ENCODE measurements around the gene FAM98A. TPM values are rescaled to one million over a fixed set of nuclear protein-coding genes. Genes with fewer than 3 reads are reported as not detected.
A peak's percentile ranks its signal among the peaks of the same experiment; 100 is the strongest.

FAM98A gene
- total RNA-seq, 2 donors from 2014 or later = 32.0 to 40.1 TPM

DNA sequence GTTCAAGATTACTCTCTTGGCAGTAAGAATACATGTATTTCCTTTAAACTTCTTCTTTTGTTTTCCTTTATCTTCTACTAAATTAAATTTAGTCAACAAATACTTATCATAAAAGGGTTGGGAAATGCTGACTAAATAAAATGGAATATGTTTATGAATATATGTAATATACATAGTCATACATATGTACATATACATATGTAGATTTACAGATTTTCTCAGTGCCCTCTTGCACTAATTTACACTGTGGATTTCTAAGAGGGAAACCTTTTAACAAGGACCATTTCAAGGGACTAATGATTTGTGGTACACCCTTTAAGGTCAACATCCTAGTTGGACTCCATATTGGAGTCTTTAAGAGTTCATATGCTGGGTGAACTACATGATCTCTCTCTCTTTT is 37.2 kb downstream of the FAM98A start:
- no peak for DNase-seq (ENCODE audit: low spot score)
- TF ChIP-seq, protein P1, sequence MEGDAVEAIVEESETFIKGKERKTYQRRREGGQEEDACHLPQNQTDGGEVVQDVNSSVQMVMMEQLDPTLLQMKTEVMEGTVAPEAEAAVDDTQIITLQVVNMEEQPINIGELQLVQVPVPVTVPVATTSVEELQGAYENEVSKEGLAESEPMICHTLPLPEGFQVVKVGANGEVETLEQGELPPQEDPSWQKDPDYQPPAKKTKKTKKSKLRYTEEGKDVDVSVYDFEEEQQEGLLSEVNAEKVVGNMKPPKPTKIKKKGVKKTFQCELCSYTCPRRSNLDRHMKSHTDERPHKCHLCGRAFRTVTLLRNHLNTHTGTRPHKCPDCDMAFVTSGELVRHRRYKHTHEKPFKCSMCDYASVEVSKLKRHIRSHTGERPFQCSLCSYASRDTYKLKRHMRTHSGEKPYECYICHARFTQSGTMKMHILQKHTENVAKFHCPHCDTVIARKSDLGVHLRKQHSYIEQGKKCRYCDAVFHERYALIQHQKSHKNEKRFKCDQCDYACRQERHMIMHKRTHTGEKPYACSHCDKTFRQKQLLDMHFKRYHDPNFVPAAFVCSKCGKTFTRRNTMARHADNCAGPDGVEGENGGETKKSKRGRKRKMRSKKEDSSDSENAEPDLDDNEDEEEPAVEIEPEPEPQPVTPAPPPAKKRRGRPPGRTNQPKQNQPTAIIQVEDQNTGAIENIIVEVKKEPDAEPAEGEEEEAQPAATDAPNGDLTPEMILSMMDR (IDR thresholded peaks at IDR 0.05) = no peak
- peaks cover 37% of the 10 kb centered on the region for H3K36me3 ChIP-seq
- H3K9me3 ChIP-seq = no peaks in the 10 kb centered on the region
- H3K27ac ChIP-seq = no peak overlapping the region
- H3K4me3 ChIP-seq = no peak overlapping the region
- H3K4me1 ChIP-seq = peaks cover 0 to 18% of the 10 kb centered on the region in 2 donors
- no peaks in the 10 kb centered on the region for H3K27me3 ChIP-seq

DNA sequence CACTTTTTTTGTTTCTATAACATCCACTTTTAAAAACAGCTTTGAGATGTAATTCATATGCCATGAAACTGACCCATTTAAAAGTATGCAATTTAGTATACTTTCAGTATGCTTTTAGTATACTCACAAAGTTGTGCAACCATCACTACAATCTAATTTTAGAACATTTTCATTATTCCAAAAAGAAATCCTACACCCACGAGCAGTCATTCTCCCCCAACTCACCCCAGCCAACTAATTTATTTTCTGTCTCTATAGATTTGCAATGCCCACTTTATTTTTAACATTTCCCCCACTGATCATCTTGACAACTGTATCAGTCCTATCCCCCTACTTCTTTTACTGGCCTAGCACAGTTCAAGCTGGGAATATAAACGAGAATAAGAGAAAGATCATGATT is 39.1 kb downstream of the FAM98A start:
- H3K4me3 ChIP-seq = no peak overlapping the region
- H3K27ac ChIP-seq = no peak overlapping the region
- DNase-seq (ENCODE audit: low spot score) = no peak
- peaks cover 0 to 26% of the 10 kb centered on the region in 2 donors for H3K4me1 ChIP-seq
- no peaks in the 10 kb centered on the region for H3K27me3 ChIP-seq
- H3K9me3 ChIP-seq = no peaks in the 10 kb centered on the region
- peaks cover 33% of the 10 kb centered on the region for H3K36me3 ChIP-seq
- TF ChIP-seq, protein P1 (IDR thresholded peaks at IDR 0.05) = no peak

DNA sequence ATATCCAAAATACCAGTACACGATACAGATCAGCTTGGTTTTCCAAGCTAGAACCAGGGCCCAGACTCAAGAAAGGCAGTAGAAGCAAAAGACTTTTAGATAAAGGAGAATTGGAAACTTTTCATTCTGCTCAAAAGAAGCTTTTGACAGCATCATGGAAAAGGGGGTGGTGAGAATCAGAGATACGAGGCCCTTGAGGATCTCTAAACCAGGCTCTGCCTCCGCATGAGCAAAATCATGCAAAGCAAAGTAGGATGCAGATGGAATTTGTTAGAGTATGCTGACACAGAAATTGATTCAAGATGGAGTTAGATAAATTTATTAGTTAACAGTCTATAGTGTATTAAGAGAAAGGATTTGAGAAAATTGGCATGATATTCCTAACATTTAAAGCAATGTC is 39.8 kb downstream of the FAM98A start:
- H3K4me1 ChIP-seq = peaks cover 0 to 33% of the 10 kb centered on the region in 2 donors
- H3K36me3 ChIP-seq = peaks cover 32% of the 10 kb centered on the region
- TF ChIP-seq, protein P1 (IDR thresholded peaks at IDR 0.05) = no peak

DNA sequence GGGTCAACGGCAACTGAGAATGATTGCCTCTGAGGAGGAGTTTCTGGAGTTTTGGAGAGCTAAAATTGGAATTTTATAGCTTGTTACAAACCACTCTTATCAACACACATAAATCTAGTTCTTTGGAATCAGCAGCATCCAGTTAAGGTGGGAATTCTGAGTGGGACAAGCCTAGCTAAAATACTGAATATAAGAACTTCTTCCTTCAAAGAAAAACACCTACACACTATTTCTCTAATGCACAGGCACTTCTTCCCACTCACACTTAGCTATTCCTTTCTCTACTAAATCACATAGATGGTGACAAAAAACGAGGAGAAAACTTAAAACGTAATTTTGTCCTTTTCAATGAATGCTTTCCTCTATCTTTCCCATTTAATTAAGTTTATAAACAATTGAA is 43.4 kb downstream of the FAM98A start:
- H3K36me3 ChIP-seq = peaks cover 19% of the 10 kb centered on the region
- no peak for DNase-seq (ENCODE audit: low spot score)
- H3K27ac ChIP-seq = peak overlapping the region; percentile 66
- TF ChIP-seq, protein P1 (IDR thresholded peaks at IDR 0.05) = no peak
- no peaks in the 10 kb centered on the region for H3K9me3 ChIP-seq
- H3K4me1 ChIP-seq = peaks cover 0 to 49% of the 10 kb centered on the region in 2 donors
- H3K27me3 ChIP-seq = no peaks in the 10 kb centered on the region
- H3K4me3 ChIP-seq = no peak overlapping the region

More for the DNA sequence above, 39.8 kb downstream of the FAM98A start:
- Histone ChIP-seq H3K9me3 (no peaks in the 10 kb centered on the region), H3K27me3 (no peaks in the 10 kb centered on the region), H3K4me3 (no peak overlapping the region), H3K27ac (no peak overlapping the region)
- DNase-seq (ENCODE audit: low spot score) = no peak

DNA sequence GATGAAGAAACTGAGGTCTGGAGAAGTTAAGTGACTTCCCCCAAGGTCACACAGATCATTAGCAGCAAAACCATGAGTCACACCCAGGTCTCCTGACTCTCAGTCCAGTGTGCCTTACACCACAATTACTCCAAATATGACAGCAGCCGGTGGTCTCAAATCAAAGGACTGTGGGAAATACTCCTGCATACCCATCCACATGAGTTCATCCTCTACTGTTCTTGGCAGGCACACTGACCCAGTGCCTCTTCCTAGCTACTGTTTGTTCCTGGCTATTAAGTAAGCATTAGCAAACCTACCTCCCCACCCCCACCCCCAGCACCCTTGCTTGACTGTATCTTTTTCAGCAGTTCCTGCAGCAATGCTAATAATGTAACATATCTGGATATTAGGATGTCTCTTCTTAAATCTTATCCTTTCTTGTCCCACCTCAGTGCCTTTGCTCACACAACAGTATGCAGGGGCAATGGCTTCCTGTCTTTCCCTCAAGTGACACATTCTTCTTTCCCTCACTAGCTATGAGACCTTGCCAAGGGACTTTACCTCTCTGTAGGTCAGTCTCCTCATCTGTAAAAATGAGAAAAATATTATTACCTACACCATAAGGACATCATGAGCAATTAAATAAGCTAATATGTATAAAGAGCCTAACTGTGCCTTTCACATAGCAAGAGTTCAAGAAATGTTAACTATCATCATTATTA is 46.2 kb downstream of the FAM98A start:
- Histone ChIP-seq H3K27me3 (no peaks in the 10 kb centered on the region), H3K27ac (peak overlapping the region in 1 of 2 donors; percentile 22), H3K36me3 (peaks cover 7% of the 10 kb centered on the region), H3K4me1 (peaks cover 0 to 35% of the 10 kb centered on the region in 2 donors), H3K4me3 (no peak overlapping the region), H3K9me3 (no peaks in the 10 kb centered on the region)
- DNase-seq (ENCODE audit: low spot score) = no peak
- TF ChIP-seq, protein P1 (IDR thresholded peaks at IDR 0.05) = no peak

DNA sequence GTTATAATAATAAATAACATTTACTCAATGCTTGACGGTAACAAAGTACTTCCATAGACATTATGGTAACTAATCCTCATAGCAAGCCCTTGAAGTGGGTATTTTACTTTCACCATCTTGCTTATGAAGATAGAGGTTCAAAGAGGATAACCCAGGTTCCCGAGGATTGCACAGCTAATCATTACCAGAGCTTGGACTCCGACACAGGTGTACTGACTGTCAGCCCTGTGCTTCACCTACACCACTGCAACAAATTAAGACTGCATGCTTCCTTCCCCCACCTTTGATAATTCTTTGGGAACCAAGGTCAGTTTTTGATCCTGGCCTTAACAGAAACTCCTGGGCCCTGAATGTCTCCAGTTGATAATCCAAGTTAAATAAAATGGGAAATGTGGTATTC is 48.9 kb downstream of the FAM98A start:
- TF ChIP-seq, protein P1 (IDR thresholded peaks at IDR 0.05) = no peak
- no peak for DNase-seq (ENCODE audit: low spot score)
- Histone ChIP-seq H3K27me3 (no peaks in the 10 kb centered on the region), H3K27ac (no peak overlapping the region), H3K9me3 (no peaks in the 10 kb centered on the region), H3K4me1 (peaks cover 0 to 25% of the 10 kb centered on the region in 2 donors), H3K4me3 (no peak overlapping the region), H3K36me3 (peaks cover 17% of the 10 kb centered on the region)
